HepG2 (cell line): Measurements from ENCODE around the gene YY1. TPM values are rescaled to one million over a fixed set of nuclear protein-coding genes. Genes with fewer than 3 reads are reported as not detected.
A peak's percentile ranks its signal among the peaks of the same experiment; 100 is the strongest.

Experiments
- ARNT2 ChIP-seq: sonication (generic); formaldehyde crosslinking; IDR thresholded peaks from 2 replicates; pipeline ENCODE4 v1.8.0; 2022; ENCODE audit warnings: mild to moderate bottlenecking, low read depth, missing genetic modification reagents, moderate library complexity
- BRD4 ChIP-seq: sonication (generic); formaldehyde crosslinking; IDR thresholded peaks from 2 replicates; pipeline ENCODE4 v1.4.0; 2020; ENCODE audit warnings: missing genetic modification reagents
- ESRRA ChIP-seq: sonication (generic); formaldehyde crosslinking; IDR thresholded peaks from 2 replicates; pipeline ENCODE4 v1.5.1; 2020; ENCODE audit warnings: mild to moderate bottlenecking, low read depth, missing genetic modification reagents
- FOSL2 ChIP-seq: sonication (generic); formaldehyde crosslinking; IDR thresholded peaks from 2 replicates; pipeline ENCODE4 v1.4.0; 2020; ENCODE audit warnings: missing genetic modification reagents
- GLI4 ChIP-seq: sonication (generic); formaldehyde crosslinking; IDR thresholded peaks from 2 replicates; pipeline ENCODE4 v1.5.1; 2020; ENCODE audit warnings: missing genetic modification reagents, mild to moderate bottlenecking, moderate library complexity, borderline replicate concordance
- KIAA2018 ChIP-seq: sonication (generic); formaldehyde crosslinking; IDR thresholded peaks from 2 replicates; pipeline ENCODE4 v1.5.0; 2020; ENCODE audit warnings: mild to moderate bottlenecking, missing genetic modification reagents, borderline replicate concordance
- PLSCR1 ChIP-seq: sonication (generic); formaldehyde crosslinking; IDR thresholded peaks from 2 replicates; pipeline ENCODE4 v1.5.0; 2020; ENCODE audit warnings: missing genetic modification reagents, mild to moderate bottlenecking, borderline replicate concordance
- SIX1 ChIP-seq: sonication (generic); formaldehyde crosslinking; IDR thresholded peaks from 2 replicates; pipeline ENCODE4 v1.4.0; 2020; ENCODE audit warnings: missing genetic modification reagents, borderline replicate concordance
- ZNF607 ChIP-seq: sonication (generic); formaldehyde crosslinking; IDR thresholded peaks from 2 replicates; pipeline ENCODE4 v1.5.1; 2020; ENCODE audit warnings: missing genetic modification reagents, mild to moderate bottlenecking, borderline replicate concordance
- ZNF691 ChIP-seq: sonication (generic); formaldehyde crosslinking; IDR thresholded peaks from 2 replicates; pipeline ENCODE4 v1.4.0; 2020; ENCODE audit warnings: missing genetic modification reagents, low read depth, mild to moderate bottlenecking, borderline replicate concordance
- ZNF790 ChIP-seq: sonication (generic); formaldehyde crosslinking; IDR thresholded peaks from 2 replicates; pipeline ENCODE4 v1.8.0; 2022; ENCODE audit warnings: missing genetic modification reagents, mild to moderate bottlenecking, borderline replicate concordance
- ZNF800 ChIP-seq: sonication (generic); formaldehyde crosslinking; IDR thresholded peaks from 2 replicates; pipeline ENCODE4 v1.4.0; 2020; ENCODE audit warnings: missing genetic modification reagents
- polyA plus RNA-seq, 8 experiments: library from polyadenylated mRNA; depleted of rRNA in 3 of 8; stranded (reverse) in 7 of 8; unstranded in 1 of 8; fragments of >200 nt; fragmentation: Illumina TruSeq in 4 of 8; extraction: Trizol in 4 of 8; gene quantifications; 2 replicates each; pipeline versions ENCODE4 v1.2.1 to v1.2.3, GENCODE V29; 2011 to 2016; ENCODE audit warnings: low read depth in 4 of 8, missing spikeins in 1 of 8, mixed read lengths in 1 of 8; ENCODE audit not compliant: insufficient read depth in 1 of 8
- total RNA-seq, 5 experiments: library from RNA; depleted of rRNA; stranded (reverse); fragments of >200 nt; fragmentation: Illumina TruSeq; extraction: Trizol; gene quantifications; 2 replicates each; pipeline ENCODE4 v1.2.3, GENCODE V29; 2016; ENCODE audit warnings: low read depth in 1 of 5
- TF ChIP-seq, protein P1 (sequence below): sonication (generic); formaldehyde crosslinking; IDR thresholded peaks from 2 replicates; pipeline ENCODE4 v1.9.0; 2021; ENCODE audit warnings: missing genetic modification reagents, mild to moderate bottlenecking, borderline replicate concordance

Gene YY1
- total and polyA plus RNA-seq, 2 of the 13 experiments (the other 11 are each of a cell fraction or from before 2014, with no cell fraction given): 29.4 to 68.1 TPM

GRCh38 chr14:100213956-100214769 is 24.8 kb upstream of the YY1 start (continued):
- TF ChIP-seq KIAA2018: no peak; the same call in 1 of the 2 replicates
- TF ChIP-seq ZNF790 (CRISPR knock-in tag): 0 out of 2 replicates have a peak, but pooled peaks have one; percentile 41
- TF ChIP-seq ZNF691: 0 out of 2 replicates have a peak, but pooled peaks have one; percentile 71
- peak; percentile 91 for TF ChIP-seq BRD4 (CRISPR knock-in tag)
- TF ChIP-seq SIX1 (CRISPR knock-in tag): no peak
- TF ChIP-seq PLSCR1 (CRISPR knock-in tag): no peak
- TF ChIP-seq, protein P1, sequence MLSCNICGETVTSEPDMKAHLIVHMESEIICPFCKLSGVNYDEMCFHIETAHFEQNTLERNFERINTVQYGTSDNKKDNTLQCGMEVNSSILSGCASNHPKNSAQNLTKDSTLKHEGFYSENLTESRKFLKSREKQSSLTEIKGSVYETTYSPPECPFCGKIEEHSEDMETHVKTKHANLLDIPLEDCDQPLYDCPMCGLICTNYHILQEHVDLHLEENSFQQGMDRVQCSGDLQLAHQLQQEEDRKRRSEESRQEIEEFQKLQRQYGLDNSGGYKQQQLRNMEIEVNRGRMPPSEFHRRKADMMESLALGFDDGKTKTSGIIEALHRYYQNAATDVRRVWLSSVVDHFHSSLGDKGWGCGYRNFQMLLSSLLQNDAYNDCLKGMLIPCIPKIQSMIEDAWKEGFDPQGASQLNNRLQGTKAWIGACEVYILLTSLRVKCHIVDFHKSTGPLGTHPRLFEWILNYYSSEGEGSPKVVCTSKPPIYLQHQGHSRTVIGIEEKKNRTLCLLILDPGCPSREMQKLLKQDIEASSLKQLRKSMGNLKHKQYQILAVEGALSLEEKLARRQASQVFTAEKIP (CRISPR knock-in tag): no peak
- no peak; the same call in 1 of the 2 replicates for TF ChIP-seq ESRRA (CRISPR knock-in tag)
- TF ChIP-seq FOSL2: no peak; the same call in 1 of the 2 replicates
- peak; percentile 94 for TF ChIP-seq ARNT2 (CRISPR knock-in tag)
- no peak; the same call in none of the 2 replicates for TF ChIP-seq ZNF607 (CRISPR knock-in tag)
- 0 out of 2 replicates have a peak, but pooled peaks have one; percentile 89 for TF ChIP-seq GLI4 (CRISPR knock-in tag)
- TF ChIP-seq ZNF800 (CRISPR knock-in tag): peak; percentile 69
